HEK293 (cell line): ENCODE results near the gene KPNA3.

Experiments used
- CTCF ChIA-PET: fragments of 350-600 bp; formaldehyde crosslinking; extraction: SDS; loops from one replicate; lab custom pipeline; 2021; ENCODE audit warnings: antibody characterized with exemption; lab: Yijun Ruan, JAX
- POLR2A ChIA-PET: fragments of 300-600 bp; formaldehyde crosslinking; extraction: SDS; loops from one replicate; lab custom pipeline; 2020; ENCODE audit warnings: antibody characterized with exemption, inconsistent platforms; lab: Yijun Ruan, JAX
- H3K27ac ChIP-seq: fragments of 200-500 bp; sonication (Bioruptor generic); 2 replicates; pipeline ENCODE4 v1.5.1; 2014; ENCODE audit warnings: low read depth, low read length, control low read depth, inconsistent platforms; ENCODE audit errors: extremely low read depth
- H3K36me3 ChIP-seq, 2 experiments: fragments of 200-500 bp in 1 of 2; sonication (Bioruptor generic) in 1 of 2; 1 replicate in 1 of 2; 2 replicates in 1 of 2; pipeline ENCODE4 v1.5.1; 2014 to 2017; ENCODE audit warnings: inconsistent platforms in 2 of 2, low read length in 2 of 2; ENCODE audit not compliant: control insufficient read depth in 2 of 2, insufficient read depth in 1 of 2
- H3K4me1 ChIP-seq: fragments of 200-500 bp; sonication (Bioruptor generic); 2 replicates; pipeline ENCODE4 v1.5.1; 2014; ENCODE audit warnings: mild to moderate bottlenecking, low read length, inconsistent platforms; ENCODE audit not compliant: control insufficient read depth, insufficient read depth
- H3K4me3 ChIP-seq: 2 replicates; pipeline ENCODE4 v1.5.1; 2011; ENCODE audit warnings: low read depth, mild to moderate bottlenecking, control low read depth, low read length, moderate library complexity
- H3K9me3 ChIP-seq: fragments of 200-500 bp; sonication (Bioruptor generic); 2 replicates; pipeline ENCODE4 v1.5.1; 2014; ENCODE audit warnings: low read depth, low read length, inconsistent platforms; ENCODE audit not compliant: control insufficient read depth, insufficient read depth
- BCL11A ChIP-seq: fragments of 450-650 bp; formaldehyde crosslinking; IDR thresholded peaks from 2 replicates; pipeline ENCODE4 v1.5.1; 2016; ENCODE audit warnings: low read depth, missing biosample characterization, missing genetic modification characterization
- GLI4 ChIP-seq: fragments of 450-650 bp; formaldehyde crosslinking; IDR thresholded peaks from 2 replicates; pipeline ENCODE4 v1.5.1; 2016; ENCODE audit warnings: missing biosample characterization, missing genetic modification characterization
- GLIS1 ChIP-seq: fragments of 450-650 bp; formaldehyde crosslinking; IDR thresholded peaks from 2 replicates; pipeline ENCODE4 v1.5.1; 2016; ENCODE audit warnings: missing biosample characterization, missing genetic modification characterization
- HOXC10 ChIP-seq: sonication (generic); formaldehyde crosslinking; IDR thresholded peaks from 2 replicates; pipeline ENCODE4 v1.8.1; 2023; ENCODE audit warnings: mild to moderate bottlenecking, missing genetic modification reagents
- HOXD13 ChIP-seq: sonication (generic); formaldehyde crosslinking; IDR thresholded peaks from 2 replicates; pipeline ENCODE4 v1.8.0; 2022; ENCODE audit warnings: missing genetic modification reagents, borderline replicate concordance
- KLF1 ChIP-seq: fragments of 450-650 bp; formaldehyde crosslinking; IDR thresholded peaks from 2 replicates; pipeline ENCODE4 v1.5.1; 2016; ENCODE audit warnings: missing biosample characterization, missing genetic modification characterization
- KLF9 ChIP-seq: fragments of 450-650 bp; formaldehyde crosslinking; IDR thresholded peaks from 2 replicates; pipeline ENCODE4 v1.5.1; 2016; ENCODE audit warnings: missing biosample characterization, missing genetic modification characterization, low read depth
- SP7 ChIP-seq: fragments of 450-650 bp; formaldehyde crosslinking; IDR thresholded peaks from 2 replicates; pipeline ENCODE4 v1.5.1; 2016; ENCODE audit warnings: missing biosample characterization, missing genetic modification characterization
- ZBTB20 ChIP-seq: fragments of 450-650 bp; formaldehyde crosslinking; IDR thresholded peaks from 2 replicates; pipeline ENCODE4 v1.5.1; 2016; ENCODE audit warnings: missing biosample characterization, missing genetic modification characterization
- ZBTB7A ChIP-seq: fragments of 450-650 bp; formaldehyde crosslinking; IDR thresholded peaks from 2 replicates; pipeline ENCODE4 v1.5.1; 2016; ENCODE audit warnings: low read depth, missing biosample characterization, missing genetic modification characterization
- ZBTB8A ChIP-seq: fragments of 450-650 bp; formaldehyde crosslinking; IDR thresholded peaks from 2 replicates; pipeline ENCODE4 v1.5.1; 2016; ENCODE audit warnings: missing biosample characterization, missing genetic modification characterization
- ZEB2 ChIP-seq: fragments of 450-650 bp; formaldehyde crosslinking; IDR thresholded peaks from 2 replicates; pipeline ENCODE4 v1.5.1; 2016; ENCODE audit warnings: missing biosample characterization, missing genetic modification characterization
- ZFHX2 ChIP-seq: fragments of 450-650 bp; formaldehyde crosslinking; conservative IDR thresholded peaks from 2 replicates; pipeline ENCODE4 v1.5.1; 2016; ENCODE audit warnings: missing biosample characterization, missing genetic modification characterization
- ZNF16 ChIP-seq: fragments of 450-650 bp; formaldehyde crosslinking; IDR thresholded peaks from 2 replicates; pipeline ENCODE4 v1.5.1; 2016; ENCODE audit warnings: low read depth, missing biosample characterization, missing genetic modification characterization
- ZNF184 ChIP-seq: fragments of 450-650 bp; IDR thresholded peaks from 2 replicates; pipeline ENCODE4 v1.5.1; 2018; ENCODE audit warnings: missing biosample characterization, mild to moderate bottlenecking, missing genetic modification characterization
- ZNF19 ChIP-seq: fragments of 450-650 bp; formaldehyde crosslinking; IDR thresholded peaks from 2 replicates; pipeline ENCODE4; 2016; ENCODE audit warnings: missing biosample characterization, missing genetic modification characterization, low read depth
- ZNF280C ChIP-seq: fragments of 450-650 bp; formaldehyde crosslinking; IDR thresholded peaks from 2 replicates; pipeline ENCODE4 v1.5.1; 2016; ENCODE audit warnings: missing biosample characterization, missing genetic modification characterization
- ZNF324 ChIP-seq: fragments of 450-650 bp; formaldehyde crosslinking; IDR thresholded peaks from 2 replicates; pipeline ENCODE4 v1.5.1; 2016; ENCODE audit warnings: missing biosample characterization, missing genetic modification characterization
- ZNF335 ChIP-seq: fragments of 450-650 bp; formaldehyde crosslinking; conservative IDR thresholded peaks from 2 replicates; pipeline ENCODE4 v1.5.1; 2016; ENCODE audit warnings: missing biosample characterization, missing genetic modification characterization
- ZNF416 ChIP-seq: fragments of 450-650 bp; formaldehyde crosslinking; IDR thresholded peaks from 2 replicates; pipeline ENCODE4 v1.5.1; 2016; ENCODE audit warnings: missing biosample characterization, missing genetic modification characterization
- ZNF423 ChIP-seq: fragments of 450-650 bp; formaldehyde crosslinking; IDR thresholded peaks from 2 replicates; pipeline ENCODE4 v1.5.1; 2016; ENCODE audit warnings: missing biosample characterization, missing genetic modification characterization
- ZNF48 ChIP-seq: fragments of 450-650 bp; formaldehyde crosslinking; IDR thresholded peaks from 2 replicates; pipeline ENCODE4 v1.5.1; 2016; ENCODE audit warnings: missing biosample characterization, missing genetic modification characterization
- ZNF501 ChIP-seq: fragments of 450-650 bp; formaldehyde crosslinking; IDR thresholded peaks from 2 replicates; pipeline ENCODE4 v1.5.1; 2016; ENCODE audit warnings: missing biosample characterization, missing genetic modification characterization
- ZNF629 ChIP-seq: fragments of 450-650 bp; formaldehyde crosslinking; IDR thresholded peaks from 2 replicates; pipeline ENCODE4 v1.5.1; 2017; ENCODE audit warnings: missing biosample characterization, missing genetic modification characterization
- ZSCAN23 ChIP-seq: fragments of 450-650 bp; formaldehyde crosslinking; IDR thresholded peaks from 2 replicates; pipeline ENCODE4 v1.5.1; 2016; ENCODE audit warnings: missing biosample characterization, missing genetic modification characterization
- ZXDB ChIP-seq: fragments of 450-650 bp; formaldehyde crosslinking; IDR thresholded peaks from 2 replicates; pipeline ENCODE4 v1.5.1; 2016; ENCODE audit warnings: missing biosample characterization, missing genetic modification characterization
- TF ChIP-seq, protein P1 (sequence below): fragments of 450-650 bp; formaldehyde crosslinking; conservative IDR thresholded peaks from 2 replicates; pipeline ENCODE4 v1.5.1; 2016; ENCODE audit warnings: low read depth, missing biosample characterization, missing genetic modification characterization
- TF ChIP-seq, protein P2 (sequence below): fragments of 450-650 bp; formaldehyde crosslinking; IDR thresholded peaks from 2 replicates; pipeline ENCODE4 v1.5.1; 2016; ENCODE audit warnings: missing biosample characterization, missing genetic modification characterization
- TF ChIP-seq, protein P3 (sequence below): fragments of 450-650 bp; formaldehyde crosslinking; IDR thresholded peaks from 2 replicates; pipeline ENCODE4 v1.5.1; 2017; ENCODE audit warnings: missing biosample characterization, mild to moderate bottlenecking, missing genetic modification characterization, moderate library complexity

Gene KPNA3

GRCh38 chr13:49792550-49793324, at the start of gene KPNA3 (continued):
- TF ChIP-seq KLF9 (tag by site-specific recombination) (peak; percentile 76), ZBTB20 (tag by site-specific recombination) (peak; percentile 66; the same call in 1 of the 2 replicates), BCL11A (peak; percentile 44; the same call in 1 of the 2 replicates), ZBTB8A (tag by site-specific recombination) (peak; percentile 99), GLIS1 (tag by site-specific recombination) (peak; percentile 36; the same call in 1 of the 2 replicates), ZNF324 (tag by site-specific recombination) (peak; percentile 61; the same call in 1 of the 2 replicates), ZFHX2 (tag by site-specific recombination) (peak; percentile 90), ZBTB7A (tag by site-specific recombination) (peak; percentile 82), ZNF335 (tag by site-specific recombination) (peak; percentile 98), SP7 (tag by site-specific recombination) (peak; percentile 77), ZNF16 (tag by site-specific recombination) (no peak), GLI4 (tag by site-specific recombination) (0 out of 2 replicates have a peak, but pooled peaks have one; percentile 70), ZNF423 (no peak), ZEB2 (tag by site-specific recombination) (peak; percentile 81)
- TF ChIP-seq, protein P1, sequence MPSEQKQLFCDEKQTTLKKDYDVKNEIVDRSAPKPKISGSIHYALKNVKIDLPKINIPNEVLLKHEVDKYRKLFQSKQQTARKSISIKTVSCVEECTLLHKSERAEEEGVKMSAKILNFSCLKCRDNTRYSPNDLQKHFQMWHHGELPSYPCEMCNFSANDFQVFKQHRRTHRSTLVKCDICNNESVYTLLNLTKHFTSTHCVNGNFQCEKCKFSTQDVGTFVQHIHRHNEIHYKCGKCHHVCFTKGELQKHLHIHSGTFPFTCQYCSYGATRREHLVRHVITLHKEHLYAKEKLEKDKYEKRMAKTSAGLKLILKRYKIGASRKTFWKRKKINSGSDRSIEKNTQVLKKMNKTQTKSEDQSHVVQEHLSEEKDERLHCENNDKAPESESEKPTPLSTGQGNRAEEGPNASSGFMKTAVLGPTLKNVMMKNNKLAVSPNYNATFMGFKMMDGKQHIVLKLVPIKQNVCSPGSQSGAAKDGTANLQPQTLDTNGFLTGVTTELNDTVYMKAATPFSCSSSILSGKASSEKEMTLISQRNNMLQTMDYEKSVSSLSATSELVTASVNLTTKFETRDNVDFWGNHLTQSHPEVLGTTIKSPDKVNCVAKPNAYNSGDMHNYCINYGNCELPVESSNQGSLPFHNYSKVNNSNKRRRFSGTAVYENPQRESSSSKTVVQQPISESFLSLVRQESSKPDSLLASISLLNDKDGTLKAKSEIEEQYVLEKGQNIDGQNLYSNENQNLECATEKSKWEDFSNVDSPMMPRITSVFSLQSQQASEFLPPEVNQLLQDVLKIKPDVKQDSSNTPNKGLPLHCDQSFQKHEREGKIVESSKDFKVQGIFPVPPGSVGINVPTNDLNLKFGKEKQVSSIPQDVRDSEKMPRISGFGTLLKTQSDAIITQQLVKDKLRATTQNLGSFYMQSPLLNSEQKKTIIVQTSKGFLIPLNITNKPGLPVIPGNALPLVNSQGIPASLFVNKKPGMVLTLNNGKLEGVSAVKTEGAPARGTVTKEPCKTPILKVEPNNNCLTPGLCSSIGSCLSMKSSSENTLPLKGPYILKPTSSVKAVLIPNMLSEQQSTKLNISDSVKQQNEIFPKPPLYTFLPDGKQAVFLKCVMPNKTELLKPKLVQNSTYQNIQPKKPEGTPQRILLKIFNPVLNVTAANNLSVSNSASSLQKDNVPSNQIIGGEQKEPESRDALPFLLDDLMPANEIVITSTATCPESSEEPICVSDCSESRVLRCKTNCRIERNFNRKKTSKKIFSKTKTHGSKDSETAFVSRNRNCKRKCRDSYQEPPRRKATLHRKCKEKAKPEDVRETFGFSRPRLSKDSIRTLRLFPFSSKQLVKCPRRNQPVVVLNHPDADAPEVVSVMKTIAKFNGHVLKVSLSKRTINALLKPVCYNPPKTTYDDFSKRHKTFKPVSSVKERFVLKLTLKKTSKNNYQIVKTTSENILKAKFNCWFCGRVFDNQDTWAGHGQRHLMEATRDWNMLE, result no peak
- TF ChIP-seq, protein P2, sequence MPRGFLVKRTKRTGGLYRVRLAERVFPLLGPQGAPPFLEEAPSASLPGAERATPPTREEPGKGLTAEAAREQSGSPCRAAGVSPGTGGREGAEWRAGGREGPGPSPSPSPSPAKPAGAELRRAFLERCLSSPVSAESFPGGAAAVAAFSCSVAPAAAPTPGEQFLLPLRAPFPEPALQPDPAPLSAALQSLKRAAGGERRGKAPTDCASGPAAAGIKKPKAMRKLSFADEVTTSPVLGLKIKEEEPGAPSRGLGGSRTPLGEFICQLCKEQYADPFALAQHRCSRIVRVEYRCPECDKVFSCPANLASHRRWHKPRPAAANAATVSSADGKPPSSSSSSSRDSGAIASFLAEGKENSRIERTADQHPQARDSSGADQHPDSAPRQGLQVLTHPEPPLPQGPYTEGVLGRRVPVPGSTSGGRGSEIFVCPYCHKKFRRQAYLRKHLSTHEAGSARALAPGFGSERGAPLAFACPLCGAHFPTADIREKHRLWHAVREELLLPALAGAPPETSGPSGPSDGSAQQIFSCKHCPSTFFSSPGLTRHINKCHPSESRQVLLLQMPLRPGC (tag by site-specific recombination), result peak; percentile 73

GRCh38 chr13:49841964-49842363, 49.5 kb upstream of the KPNA3 start:
- CTCF ChIA-PET, result no interaction called here
- TF ChIP-seq HOXD13 (CRISPR knock-in tag) (no peak), ZSCAN23 (tag by site-specific recombination) (no peak), KLF1 (tag by site-specific recombination) (no peak), ZXDB (tag by site-specific recombination) (no peak), ZNF416 (no peak), HOXC10 (no peak), ZNF501 (no peak), ZNF280C (tag by site-specific recombination) (no peak), ZNF19 (tag by site-specific recombination) (no peak), ZNF629 (no peak), ZNF48 (no peak), ZNF184 (tag by site-specific recombination) (no peak)
- TF ChIP-seq, protein P3, sequence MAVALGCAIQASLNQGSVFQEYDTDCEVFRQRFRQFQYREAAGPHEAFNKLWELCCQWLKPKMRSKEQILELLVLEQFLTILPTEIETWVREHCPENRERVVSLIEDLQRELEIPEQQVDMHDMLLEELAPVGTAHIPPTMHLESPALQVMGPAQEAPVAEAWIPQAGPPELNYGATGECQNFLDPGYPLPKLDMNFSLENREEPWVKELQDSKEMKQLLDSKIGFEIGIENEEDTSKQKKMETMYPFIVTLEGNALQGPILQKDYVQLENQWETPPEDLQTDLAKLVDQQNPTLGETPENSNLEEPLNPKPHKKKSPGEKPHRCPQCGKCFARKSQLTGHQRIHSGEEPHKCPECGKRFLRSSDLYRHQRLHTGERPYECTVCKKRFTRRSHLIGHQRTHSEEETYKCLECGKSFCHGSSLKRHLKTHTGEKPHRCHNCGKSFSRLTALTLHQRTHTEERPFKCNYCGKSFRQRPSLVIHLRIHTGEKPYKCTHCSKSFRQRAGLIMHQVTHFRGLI, result no peak

More at GRCh38 chr13:49841964-49842363, 49.5 kb upstream of the KPNA3 start:
- H3K4me3 ChIP-seq, result no peak overlapping the region
- no peak overlapping the region for H3K27ac ChIP-seq
- H3K9me3 ChIP-seq, result no peaks in the 10 kb centered on the region
- H3K36me3 ChIP-seq, result no peaks in the 10 kb centered on the region
- POLR2A ChIA-PET, result no interaction called here
- H3K4me1 ChIP-seq, result no peaks in the 10 kb centered on the region
